ENCODE results near the gene EPC2.

The EPC2 gene

GRCh38 chr2:148742373-148742772, 97.8 kb downstream of the EPC2 start:
- DNase-seq (ENCODE audit: low read depth): no peak
- TF ChIP-seq CTCF (IDR thresholded peaks at IDR 0.05; ENCODE audit: low read depth, low read length, missing control alignments): no peak
- no peak overlapping the region for H3K4me3 ChIP-seq (ENCODE audit: low read depth, low read length)

GRCh38 chr2:148745151-148745851, 100.8 kb downstream of the EPC2 start:
- no peak overlapping the region for H3K4me3 ChIP-seq (ENCODE audit: low read depth, low read length)
- TF ChIP-seq CTCF (IDR thresholded peaks at IDR 0.05; ENCODE audit: low read depth, low read length, missing control alignments): no peak
- DNase-seq (ENCODE audit: low read depth): no peak

- no peak for TF ChIP-seq CTCF (IDR thresholded peaks at IDR 0.05; ENCODE audit: low read depth, low read length, missing control alignments)
- no peak overlapping the region for H3K4me3 ChIP-seq (ENCODE audit: low read depth, low read length)
- no peak for DNase-seq (ENCODE audit: low read depth)
Measured at GRCh38 chr2:148746973-148747372, 102.4 kb downstream of the EPC2 start.

- no peak for DNase-seq (ENCODE audit: low read depth)
- TF ChIP-seq CTCF (IDR thresholded peaks at IDR 0.05; ENCODE audit: low read depth, low read length, missing control alignments): no peak
- H3K4me3 ChIP-seq (ENCODE audit: low read depth, low read length): no peak overlapping the region
Measured at GRCh38 chr2:148751907-148752306, 107.4 kb downstream of the EPC2 start.

- no peak for TF ChIP-seq CTCF (IDR thresholded peaks at IDR 0.05; ENCODE audit: low read depth, low read length, missing control alignments)
- H3K4me3 ChIP-seq (ENCODE audit: low read depth, low read length): no peak overlapping the region
- no peak for DNase-seq (ENCODE audit: low read depth)
Measured at GRCh38 chr2:148752977-148753376, 108.4 kb downstream of the EPC2 start.

- DNase-seq (ENCODE audit: low read depth): no peak
- no peak for TF ChIP-seq CTCF (IDR thresholded peaks at IDR 0.05; ENCODE audit: low read depth, low read length, missing control alignments)
- H3K4me3 ChIP-seq (ENCODE audit: low read depth, low read length): no peak overlapping the region
Measured at GRCh38 chr2:148754864-148755263, 110.3 kb downstream of the EPC2 start.
